HG02759 (cell line): ENCODE results near the gene SCN2A.

ENCODE experiments used
- ATAC-seq: cut with Tn5 transposase; IDR thresholded peaks from one replicate; pipeline ENCODE4 v1.9.1; 2021; ENCODE audit warnings: mild to moderate bottlenecking, moderate library complexity; ENCODE audit not compliant: unreplicated experiment

The SCN2A gene

DNA sequence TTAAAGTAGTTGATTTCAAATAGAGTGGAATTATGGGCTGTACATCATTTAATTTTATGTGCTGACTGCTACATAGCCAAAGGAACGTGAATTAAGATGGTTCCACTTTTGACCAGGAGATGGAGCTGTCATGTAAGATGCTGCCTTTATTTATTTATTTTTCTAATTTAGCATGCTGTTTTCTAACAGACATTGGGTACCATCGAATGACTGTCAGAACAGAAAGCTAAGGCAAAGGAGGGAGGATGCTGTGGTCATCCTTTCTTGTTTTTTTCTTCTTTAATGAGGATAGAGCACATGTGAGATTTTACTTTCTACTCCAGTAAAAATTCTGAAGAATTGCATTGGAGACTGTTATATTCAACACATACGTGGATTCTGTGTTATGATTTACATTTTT, at the start of gene SCN2A:
TSS of gene SCN2A (plus strand) at position 185 of the 400 bp plus-strand sequence. CDS start 56,410 bp downstream, outside the sequence.
- no peak for ATAC-seq

- no peak for ATAC-seq
Measured at GRCh38 chr2:165191096-165191728, 48.0 kb upstream of the SCN2A start.

GRCh38 chr2:165192729-165193128, 46.5 kb upstream of the SCN2A start:
- peak; percentile 11 for ATAC-seq

GRCh38 chr2:165193178-165193777, 45.9 kb upstream of the SCN2A start:
- ATAC-seq: peak; percentile 97

DNA sequence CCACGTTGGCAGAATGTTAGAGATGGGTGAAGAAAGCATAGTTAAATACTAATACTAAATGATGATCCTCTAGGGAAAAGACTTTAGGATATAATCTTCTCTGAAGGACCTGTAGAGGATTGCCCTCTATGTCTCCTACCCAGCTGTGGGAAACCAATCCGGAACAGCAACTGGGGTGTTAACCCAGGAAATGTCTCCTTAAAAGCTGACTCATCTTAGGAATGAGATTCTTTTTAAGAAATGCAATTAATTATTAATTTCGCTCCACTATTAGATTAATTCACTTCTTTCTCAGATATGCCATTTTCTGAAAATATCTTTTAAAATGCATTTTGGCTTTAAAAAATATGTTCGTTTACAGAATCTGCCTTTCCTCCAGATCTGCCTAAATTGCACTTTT, 42.8 kb upstream of the SCN2A start:
- no peak for ATAC-seq

- no peak for ATAC-seq
Measured at GRCh38 chr2:165197346-165197745, 41.9 kb upstream of the SCN2A start.

GRCh38 chr2:165198181-165198580, 41.0 kb upstream of the SCN2A start:
- ATAC-seq: no peak

- no peak for ATAC-seq
Measured at GRCh38 chr2:165202239-165202638, 37.0 kb upstream of the SCN2A start.

GRCh38 chr2:165203689-165204559, 35.3 kb upstream of the SCN2A start, which contains the start of gene SCN3A:
SCN3A (minus strand) TSS chr2:165204050; CDS start chr2:165176394, 27,656 bp downstream.
- ATAC-seq: no peak

- ATAC-seq: no peak
Measured at GRCh38 chr2:165205865-165206264, 33.3 kb upstream of the SCN2A start.

DNA sequence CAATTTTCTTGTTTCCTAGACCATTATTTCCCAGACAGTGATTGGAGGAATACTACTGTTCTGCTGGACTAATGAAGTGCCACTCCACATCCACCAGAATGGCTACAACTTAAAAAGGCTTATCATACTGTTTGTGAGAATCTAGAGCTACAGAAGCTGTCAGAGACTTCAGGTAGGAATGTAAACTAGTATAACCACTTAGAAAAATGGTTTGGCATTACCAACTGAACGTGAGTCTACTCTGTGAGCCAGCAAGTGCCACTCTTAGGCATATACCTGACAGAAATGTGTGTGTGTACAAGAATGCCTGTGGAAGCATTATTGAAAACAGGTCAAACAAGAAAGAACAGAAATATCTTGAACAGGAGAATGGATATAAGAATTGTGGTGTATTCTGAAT, 31.1 kb upstream of the SCN2A start:
- no peak for ATAC-seq

DNA sequence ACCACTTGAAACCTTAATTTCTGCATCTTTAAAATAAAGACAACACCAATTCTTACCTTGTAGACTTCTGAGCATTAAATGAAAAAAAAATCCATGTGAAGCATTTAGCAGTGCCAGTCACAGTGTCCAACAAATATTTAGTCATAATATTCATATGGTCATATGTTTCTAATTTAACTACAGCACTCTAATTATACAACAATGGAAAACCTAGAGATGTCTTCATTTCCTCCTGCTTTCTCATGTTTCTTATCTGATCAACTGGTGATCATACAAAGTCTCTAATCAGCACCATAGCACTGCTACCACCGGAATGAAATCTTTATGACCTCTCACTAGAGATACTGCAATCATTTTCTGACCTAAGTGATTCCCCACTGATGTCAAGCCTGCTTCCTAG, 25.1 kb upstream of the SCN2A start:
- ATAC-seq: no peak

DNA sequence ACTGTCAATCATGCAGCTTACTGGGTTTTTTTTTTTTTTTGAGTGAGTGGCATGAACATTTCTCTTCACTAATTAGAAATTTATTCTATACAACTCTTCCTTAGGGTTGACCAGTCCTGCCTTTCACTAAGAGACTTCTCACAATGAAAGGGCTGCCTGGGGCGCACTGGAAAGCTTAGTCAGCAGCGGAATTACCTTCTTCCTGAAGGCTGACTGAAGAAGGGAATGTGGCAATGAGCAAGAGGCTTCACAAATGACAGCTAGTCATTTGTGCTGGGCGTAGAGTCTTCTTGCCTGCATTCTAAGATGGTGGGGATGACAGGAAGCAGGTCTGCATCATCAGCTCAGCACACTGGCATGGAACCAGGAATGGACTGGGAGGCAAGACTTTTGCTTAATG, 19.7 kb upstream of the SCN2A start:
- no peak for ATAC-seq

DNA sequence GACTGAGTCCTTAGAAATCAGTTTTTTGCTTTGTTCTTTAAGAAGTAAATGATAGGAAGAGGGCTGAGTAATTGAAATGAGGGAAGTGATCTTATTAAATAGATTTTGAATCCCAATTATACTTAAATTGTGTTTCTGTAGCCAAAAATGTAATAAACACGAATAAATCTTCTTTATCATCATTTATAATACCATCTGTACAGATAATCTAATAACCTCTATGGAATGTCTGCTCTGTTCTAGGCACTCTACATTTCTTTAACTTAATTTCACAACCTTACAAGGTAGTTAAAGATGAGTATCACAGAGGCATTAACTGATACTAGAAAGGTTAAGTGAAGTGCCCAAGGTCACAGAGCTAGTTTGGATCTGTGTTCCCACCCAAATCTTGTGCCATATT, 14.3 kb upstream of the SCN2A start:
- no peak for ATAC-seq

DNA sequence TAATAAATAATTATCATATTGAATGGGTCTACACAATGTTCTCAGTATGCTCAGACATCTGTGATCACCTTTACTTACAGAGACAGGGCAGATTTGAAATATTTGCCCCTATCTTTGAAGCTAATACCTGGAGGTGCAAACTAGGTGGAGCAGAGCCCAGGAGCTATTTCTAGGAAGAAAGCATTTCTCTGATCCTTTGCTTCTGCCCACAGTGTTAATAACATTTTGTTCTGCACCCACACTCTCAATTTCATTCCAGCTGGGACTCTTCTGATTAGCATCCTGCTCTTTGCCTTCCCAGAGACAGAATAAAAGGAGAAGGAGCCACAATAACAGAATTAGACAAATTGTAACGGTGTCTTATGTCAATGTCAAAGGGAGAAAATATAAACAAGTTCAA, 11.6 kb upstream of the SCN2A start:
- ATAC-seq: no peak

GRCh38 chr2:165237056-165237455, 2.2 kb upstream of the SCN2A start:
- no peak for ATAC-seq

DNA sequence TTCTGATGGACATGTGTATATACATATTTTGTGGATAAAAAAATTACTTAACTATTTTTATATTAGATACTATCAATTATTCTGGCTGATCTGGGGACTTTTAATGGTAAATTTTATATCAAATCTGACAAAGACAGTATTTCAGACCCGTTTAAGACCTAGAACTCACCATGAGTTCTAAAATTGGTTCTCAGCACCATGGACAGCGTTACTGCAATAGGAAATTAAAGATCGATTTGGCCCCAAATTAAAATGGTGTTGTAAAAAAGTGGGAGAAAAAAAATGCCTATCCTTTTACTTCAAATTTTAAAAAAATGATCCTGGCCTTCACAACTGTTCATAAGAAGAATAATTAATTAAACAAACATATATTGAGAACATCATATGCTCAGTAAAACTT, 919 bp upstream of the SCN2A start:
- no peak for ATAC-seq

- ATAC-seq: no peak
Measured at GRCh38 chr2:165239856-165240515, 772 bp downstream of the SCN2A start.

- ATAC-seq: no peak
Measured at GRCh38 chr2:165240916-165241315, 1.7 kb downstream of the SCN2A start.

DNA sequence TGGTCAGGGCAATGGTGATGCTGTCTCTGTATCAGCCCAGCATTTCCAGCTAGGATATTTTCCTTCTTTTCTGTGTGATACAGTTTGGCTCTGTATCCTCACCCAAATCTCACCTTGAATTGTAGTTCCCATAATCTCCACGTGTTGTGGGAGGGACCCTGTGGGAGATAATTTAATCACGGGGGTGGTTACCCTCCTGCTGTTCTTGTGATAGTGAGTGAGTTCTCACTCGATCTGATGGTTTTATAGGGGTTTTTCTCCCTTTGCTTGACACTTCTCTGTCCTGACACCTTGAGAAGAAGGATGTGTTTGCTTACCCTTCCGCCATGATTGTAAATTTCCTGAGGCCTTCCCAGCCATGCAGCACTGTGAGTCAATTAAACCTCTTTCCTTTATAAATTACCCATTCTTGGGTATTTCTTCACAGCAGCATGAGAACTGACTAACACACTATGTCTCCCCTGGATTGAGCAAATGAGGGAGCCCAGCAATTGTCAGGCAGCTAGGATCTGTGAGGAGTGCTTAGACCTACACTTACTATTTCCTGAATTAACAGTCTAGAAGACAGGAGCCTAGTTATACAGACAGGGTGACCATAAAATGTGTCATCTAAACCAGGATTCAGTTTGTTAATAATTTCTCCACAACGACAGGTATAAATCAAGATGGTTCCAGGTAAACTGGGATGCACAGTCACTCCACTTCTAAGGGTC, 6.0 kb downstream of the SCN2A start:
- ATAC-seq: no peak

DNA sequence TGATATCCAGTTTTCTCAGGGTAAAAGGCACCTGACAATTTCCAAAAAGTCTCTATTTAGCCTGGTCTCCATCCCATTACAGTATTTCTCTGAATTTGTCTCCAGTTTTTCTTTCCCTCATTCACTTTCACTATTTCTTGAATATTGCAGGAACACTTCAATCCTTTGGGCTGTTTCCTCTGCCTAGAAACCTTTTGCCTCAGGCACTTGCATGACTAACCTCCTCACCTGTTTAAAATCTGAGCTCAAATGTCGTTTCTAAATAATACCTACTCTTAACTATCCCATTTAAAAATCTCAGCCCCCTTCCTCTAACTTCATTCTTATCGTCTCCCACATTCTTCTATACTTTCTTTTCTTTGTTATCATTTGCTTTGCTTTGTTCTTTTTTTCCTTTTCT, 9.0 kb downstream of the SCN2A start:
- ATAC-seq: no peak
